Measurements from ENCODE around the gene ISL2. TPM values are rescaled to one million over a fixed set of nuclear protein-coding genes. Genes with fewer than 3 reads are reported as not detected.

The ISL2 gene
- total RNA-seq, 1 donor from 2014 or later: 4.5 TPM

- H3K36me3 Mint-ChIP-seq: no peaks in the 10 kb centered on the region
- TF ChIP-seq CTCF (conservative IDR thresholded peaks at IDR 0.05): no peak
- DNase-seq (ENCODE audit: extremely low spot score, unreplicated experiment): no peak
- H3K4me3 Mint-ChIP-seq: no peak overlapping the region
- peaks cover 1% of the 10 kb centered on the region for H3K4me1 Mint-ChIP-seq (ENCODE audit: unreplicated experiment)
- H3K27ac Mint-ChIP-seq: no peak overlapping the region
- H3K27me3 Mint-ChIP-seq: peaks cover 59% of the 10 kb centered on the region
- H3K9me3 Mint-ChIP-seq: peaks cover 1% of the 10 kb centered on the region
These were observed 7.6 kb upstream of the ISL2 start for GRCh38 chr15:76328958-76329357.

- Mint-ChIP-seq H3K27ac (no peak overlapping the region), H3K9me3 (peaks cover 5% of the 10 kb centered on the region), H3K4me1 (ENCODE audit: unreplicated experiment) (peaks cover 8% of the 10 kb centered on the region), H3K27me3 (peaks cover 60% of the 10 kb centered on the region), H3K4me3 (no peak overlapping the region), H3K36me3 (peaks cover 3% of the 10 kb centered on the region)
- DNase-seq (ENCODE audit: extremely low spot score, unreplicated experiment): no peak
- peak; percentile 69 for TF ChIP-seq CTCF (conservative IDR thresholded peaks at IDR 0.05)
These were observed 6.4 kb upstream of the ISL2 start for GRCh38 chr15:76330080-76330680.

GRCh38 chr15:76332796-76333195 lies 3.8 kb upstream of the ISL2 start:
- no peak overlapping the region for H3K27ac Mint-ChIP-seq
- peaks cover 77% of the 10 kb centered on the region for H3K27me3 Mint-ChIP-seq
- DNase-seq (ENCODE audit: extremely low spot score, unreplicated experiment): no peak
- no peak for TF ChIP-seq CTCF (conservative IDR thresholded peaks at IDR 0.05)
- H3K4me1 Mint-ChIP-seq (ENCODE audit: unreplicated experiment): peaks cover 24% of the 10 kb centered on the region
- peaks cover 5% of the 10 kb centered on the region for H3K9me3 Mint-ChIP-seq
- peaks cover 3% of the 10 kb centered on the region for H3K36me3 Mint-ChIP-seq
- H3K4me3 Mint-ChIP-seq: no peak overlapping the region

GRCh38 chr15:76333309-76333708 lies 3.3 kb upstream of the ISL2 start:
- Mint-ChIP-seq H3K27me3 (peaks cover 72% of the 10 kb centered on the region), H3K4me3 (no peak overlapping the region), H3K9me3 (peaks cover 5% of the 10 kb centered on the region), H3K4me1 (ENCODE audit: unreplicated experiment) (peaks cover 24% of the 10 kb centered on the region), H3K36me3 (peaks cover 3% of the 10 kb centered on the region), H3K27ac (no peak overlapping the region)
- no peak for DNase-seq (ENCODE audit: extremely low spot score, unreplicated experiment)
- no peak for TF ChIP-seq CTCF (conservative IDR thresholded peaks at IDR 0.05)

- no peak for DNase-seq (ENCODE audit: extremely low spot score, unreplicated experiment)
- H3K27ac Mint-ChIP-seq: peak overlapping the region; percentile 3
- H3K27me3 Mint-ChIP-seq: peaks cover 75% of the 10 kb centered on the region
- TF ChIP-seq CTCF (conservative IDR thresholded peaks at IDR 0.05): peak; percentile 46
- peaks cover 7% of the 10 kb centered on the region for H3K36me3 Mint-ChIP-seq
- peaks cover 29% of the 10 kb centered on the region for H3K4me1 Mint-ChIP-seq (ENCODE audit: unreplicated experiment)
- H3K4me3 Mint-ChIP-seq: peak overlapping the region; percentile 33
- peaks cover 5% of the 10 kb centered on the region for H3K9me3 Mint-ChIP-seq
These were observed 2.7 kb upstream of the ISL2 start for GRCh38 chr15:76333720-76334437.

All from type B pancreatic cell (in vitro differentiated cells).